Transverse colon (tissue), 3 donors: ENCODE data around the gene MYBPC2.

Experiments used
- CTCF ChIP-seq, 5 experiments: fragments of 200-600 bp in 3 of 5; fragments of 450-650 bp in 2 of 5; sonication (generic) in 3 of 5; IDR thresholded peaks; 1 replicate in 2 of 5; 2 replicates in 3 of 5; pipeline ENCODE4 v1.5.1; 2016 to 2017; ENCODE audit warnings: antibody characterized with exemption in 5 of 5, inconsistent platforms in 3 of 5, mild to moderate bottlenecking in 2 of 5, moderate library complexity in 1 of 5
- EP300 ChIP-seq: sonication (generic); formaldehyde crosslinking; IDR thresholded peaks from one replicate; pipeline ENCODE4 v1.6.1; 2017; ENCODE audit warnings: antibody characterized with exemption, low read depth
- POLR2A ChIP-seq: fragments of 450-650 bp; IDR thresholded peaks from one replicate; pipeline ENCODE4 v1.6.1; 2016; ENCODE audit warnings: antibody characterized with exemption, mild to moderate bottlenecking, moderate library complexity

- TF ChIP-seq EP300 (no peak), CTCF (IDR thresholded peaks at IDR 0.05) (no peak), POLR2A (no peak)
These were observed 49.7 kb downstream of the MYBPC2 start for GRCh38 chr19:50482271-50482855.
